H9 (cell line): ENCODE data around the gene NCOA1. TPM values are rescaled to one million over a fixed set of nuclear protein-coding genes. Genes with fewer than 3 reads are reported as not detected.

Experiments
- DNase-seq: peaks from one replicate; pipeline ENCODE4 v3.0.0-alpha.2; 2017
- H2AFZ ChIP-seq: one replicate; pipeline ENCODE4 v1.6.1; 2013; ENCODE audit warnings: mild to moderate bottlenecking, low read length, control low read depth, moderate library complexity
- H2AK5ac ChIP-seq: 2 replicates; pipeline ENCODE4 v1.6.1; 2013; ENCODE audit warnings: low read length, control low read depth, mixed read lengths; ENCODE audit not compliant: insufficient read length
- H2BK120ac ChIP-seq: one replicate; pipeline ENCODE4 v1.6.1; 2013; ENCODE audit warnings: low read depth, mild to moderate bottlenecking, low read length, control low read depth, inconsistent platforms; ENCODE audit not compliant: poor library complexity, severe bottlenecking
- H2BK12ac ChIP-seq: 2 replicates; pipeline ENCODE4 v1.6.1; 2013; ENCODE audit warnings: low read length, control low read depth, mixed read lengths, low read depth; ENCODE audit not compliant: insufficient read length
- H2BK15ac ChIP-seq: 2 replicates; pipeline ENCODE4 v1.6.1; 2013; ENCODE audit warnings: low read depth, low read length, control low read depth
- H2BK20ac ChIP-seq: one replicate; pipeline ENCODE4 v1.6.1; 2013; ENCODE audit warnings: low read depth, mild to moderate bottlenecking, low read length, control low read depth, inconsistent platforms; ENCODE audit not compliant: poor library complexity, severe bottlenecking
- H2BK5ac ChIP-seq: 2 replicates; pipeline ENCODE4 v1.6.1; 2013; ENCODE audit warnings: low read length, control low read depth, mixed read lengths; ENCODE audit not compliant: insufficient read length
- H3K14ac ChIP-seq: 2 replicates; pipeline ENCODE4 v1.6.1; 2013; ENCODE audit warnings: low read length, control low read depth; ENCODE audit not compliant: insufficient read depth
- H3K18ac ChIP-seq: 2 replicates; pipeline ENCODE4 v1.6.1; 2013; ENCODE audit warnings: low read depth, mild to moderate bottlenecking, mixed read lengths, low read length, control low read depth; ENCODE audit not compliant: insufficient read length
- H3K23ac ChIP-seq: 2 replicates; pipeline ENCODE4 v1.6.1; 2013; ENCODE audit warnings: low read length, control low read depth, mixed read lengths, low read depth; ENCODE audit not compliant: insufficient read length
- H3K23me2 ChIP-seq: 2 replicates; pipeline ENCODE4 v1.6.1; 2013; ENCODE audit warnings: low read depth, mild to moderate bottlenecking, mixed read lengths, low read length, control low read depth; ENCODE audit not compliant: insufficient read length, poor library complexity, severe bottlenecking
- H3K27ac ChIP-seq: 2 replicates; pipeline ENCODE4 v1.5.1; 2013; ENCODE audit warnings: low read length, control low read depth, mixed read lengths, low read depth; ENCODE audit not compliant: insufficient read length
- H3K27me3 ChIP-seq: 2 replicates; pipeline ENCODE4 v1.6.1; 2013; ENCODE audit warnings: low read length, control low read depth, inconsistent platforms; ENCODE audit not compliant: insufficient read depth
- H3K4ac ChIP-seq: 2 replicates; pipeline ENCODE4 v1.6.1; 2013; ENCODE audit warnings: low read depth, mild to moderate bottlenecking, control low read depth, inconsistent platforms, low read length, moderate library complexity
- H3K4me1 ChIP-seq: 2 replicates; pipeline ENCODE4 v1.6.1; 2013; ENCODE audit warnings: low read length, control low read depth, inconsistent platforms; ENCODE audit not compliant: insufficient read depth
- H3K4me2 ChIP-seq: 2 replicates; pipeline ENCODE4 v1.6.1; 2013; ENCODE audit warnings: low read length, control low read depth, mixed read lengths; ENCODE audit not compliant: insufficient read length, insufficient read depth
- H3K56ac ChIP-seq: 2 replicates; pipeline ENCODE4 v1.6.1; 2013; ENCODE audit warnings: low read depth, mild to moderate bottlenecking, mixed read lengths, low read length, control low read depth; ENCODE audit not compliant: insufficient read length
- H3K79me1 ChIP-seq: 2 replicates; pipeline ENCODE4 v1.6.1; 2013; ENCODE audit warnings: low read depth, mild to moderate bottlenecking, moderate library complexity, low read length, control low read depth, inconsistent platforms; ENCODE audit not compliant: insufficient read depth, poor library complexity, severe bottlenecking
- H3K79me2 ChIP-seq: 2 replicates; pipeline ENCODE4 v1.6.1; 2013; ENCODE audit warnings: low read length, control low read depth, inconsistent platforms; ENCODE audit not compliant: insufficient read depth
- H3K9ac ChIP-seq: 2 replicates; pipeline ENCODE4 v1.6.1; 2013; ENCODE audit warnings: low read length, control low read depth, mixed read lengths; ENCODE audit not compliant: insufficient read length; ENCODE audit errors: extremely low read depth
- H3K9me3 ChIP-seq: one replicate; pipeline ENCODE4 v1.6.1; 2013; ENCODE audit warnings: low read depth, low read length, inconsistent platforms; ENCODE audit not compliant: control insufficient read depth
- H3T11ph ChIP-seq: one replicate; pipeline ENCODE4 v1.6.1; 2013; ENCODE audit warnings: mild to moderate bottlenecking, low read length, control low read depth, inconsistent platforms
- H4K20me1 ChIP-seq: one replicate; pipeline ENCODE4 v1.6.1; 2013; ENCODE audit not compliant: control insufficient read depth, insufficient read length, insufficient read depth
- H4K5ac ChIP-seq: 2 replicates; pipeline ENCODE4 v1.6.1; 2013; ENCODE audit warnings: low read depth, mild to moderate bottlenecking, mixed read lengths, low read length, control low read depth; ENCODE audit not compliant: insufficient read length
- H4K8ac ChIP-seq: replicated peaks from 2 replicates; pipeline ENCODE4 v1.6.1; 2013; ENCODE audit warnings: low read length, control low read depth, mixed read lengths, low read depth; ENCODE audit not compliant: insufficient read length
- H4K91ac ChIP-seq: 2 replicates; pipeline ENCODE4 v1.6.1; 2013; ENCODE audit warnings: low read depth, mild to moderate bottlenecking, moderate library complexity, mixed read lengths, low read length, control low read depth; ENCODE audit not compliant: insufficient read length
- H3K27ac Mint-ChIP-seq, 3 experiments: 2 replicates in 2 of 3; 3 replicates in 1 of 3; pipeline ENCODE4 v1.8.0; 2020 to 2021; ENCODE audit warnings: mixed read lengths in 3 of 3, mild to moderate bottlenecking in 1 of 3, moderate library complexity in 1 of 3
- H3K27me3 Mint-ChIP-seq: 2 replicates; pipeline ENCODE4 v1.8.0; 2021; ENCODE audit warnings: low read depth, mild to moderate bottlenecking, moderate library complexity, mixed read lengths
- H3K36me3 Mint-ChIP-seq, 3 experiments: 2 replicates in 2 of 3; 3 replicates in 1 of 3; pipeline ENCODE4 v1.8.0; 2020 to 2021; ENCODE audit warnings: low read depth in 3 of 3, mixed read lengths in 3 of 3; ENCODE audit not compliant: insufficient read depth in 1 of 3
- H3K4me1 Mint-ChIP-seq, 2 experiments: 2 replicates each; pipeline ENCODE4 v1.8.0; 2020; ENCODE audit warnings: mixed read lengths in 2 of 2
- H3K4me3 Mint-ChIP-seq, 2 experiments: 2 replicates in 1 of 2; 3 replicates in 1 of 2; pipeline ENCODE4 v1.8.0; 2020 to 2021; ENCODE audit warnings: mild to moderate bottlenecking in 2 of 2, mixed read lengths in 2 of 2, moderate library complexity in 1 of 2
- H3K9me3 Mint-ChIP-seq, 2 experiments: 2 replicates in 1 of 2; 3 replicates in 1 of 2; pipeline ENCODE4 v1.8.0; 2020; ENCODE audit warnings: mild to moderate bottlenecking in 2 of 2, mixed read lengths in 2 of 2, moderate library complexity in 1 of 2
- WGBS: extraction: QIAGEN DNeasy Blood & Tissue Kit; methylation state at CpG from one replicate; pipeline ENCODE4 v1.1.7; 2013; ENCODE audit warnings: missing lambda C conversion rate, low lambda C conversion rate, mixed read lengths; ENCODE audit not compliant: insufficient read length; ENCODE audit errors: extremely low coverage; 5-methylcytosine and 5-hydroxymethylcytosine counted together
- total RNA-seq: library from RNA; stranded (reverse); gene quantifications from 2 replicates; pipeline ENCODE4 v1.2.1, GENCODE V29; 2021
- TF ChIP-seq, protein P1 (sequence below): fragments of 200-600 bp; sonication (generic); conservative IDR thresholded peaks from 3 replicates; pipeline ENCODE4 v1.8.0; 2021; ENCODE audit warnings: antibody characterized with exemption, mild to moderate bottlenecking

Gene NCOA1
- total RNA-seq, 1 experiment from 2014 or later = 14.8 TPM

DNA sequence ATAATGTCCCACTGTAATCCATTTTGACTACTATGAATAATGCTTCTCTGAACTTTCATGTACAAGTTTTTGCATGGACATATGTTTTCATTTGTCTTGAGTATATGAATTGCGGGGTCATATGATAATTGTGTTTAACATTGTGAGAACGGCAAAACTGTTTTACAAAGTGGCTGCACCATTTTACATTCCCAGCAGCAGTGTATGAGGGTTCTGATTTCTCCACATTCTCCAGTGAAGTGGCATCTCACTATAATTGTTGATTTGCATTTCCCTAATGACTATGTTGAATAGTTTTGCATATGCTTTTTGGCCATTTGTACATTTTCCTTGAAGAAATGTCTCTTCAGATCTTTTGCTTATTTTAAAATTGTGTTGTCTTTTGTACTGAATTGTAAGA lies 20.1 kb downstream of the NCOA1 start:
- Histone ChIP-seq H3K27me3 (no peaks in the 10 kb centered on the region), H2BK120ac (no peak overlapping the region), H3K4me2 (no peak overlapping the region), H2BK12ac (no peak overlapping the region), H3K4me1 (no peaks in the 10 kb centered on the region; the same call in 1 of the 2 replicates), H3K27ac (no peak overlapping the region), H3K56ac (no peak overlapping the region), H2AK5ac (no peak overlapping the region), H3K14ac (no peak overlapping the region), H3K79me2 (no peaks in the 10 kb centered on the region), H3K23me2 (no peaks in the 10 kb centered on the region), H2AFZ (no peak overlapping the region), H4K8ac (no peak overlapping the region), H4K5ac (no peak overlapping the region), H3K9ac (no peak overlapping the region), H3K4ac (no peak overlapping the region), H3K9me3 (no peaks in the 10 kb centered on the region), H2BK15ac (no peak overlapping the region), H3T11ph (no peak overlapping the region), H4K20me1 (no peaks in the 10 kb centered on the region), H2BK20ac (no peak overlapping the region), H3K18ac (no peak overlapping the region), H3K23ac (no peak overlapping the region), H3K79me1 (no peaks in the 10 kb centered on the region), H2BK5ac (no peak overlapping the region), H4K91ac (no peak overlapping the region)
- Mint-ChIP-seq H3K27me3 (no peaks in the 10 kb centered on the region), H3K4me3 (no peak overlapping the region), H3K27ac (no peak overlapping the region), H3K9me3 (no peaks in the 10 kb centered on the region), H3K4me1 (peaks cover 3% of the 10 kb centered on the region in 2 experiments), H3K36me3 (no peaks in the 10 kb centered on the region)
- TF ChIP-seq, protein P1, sequence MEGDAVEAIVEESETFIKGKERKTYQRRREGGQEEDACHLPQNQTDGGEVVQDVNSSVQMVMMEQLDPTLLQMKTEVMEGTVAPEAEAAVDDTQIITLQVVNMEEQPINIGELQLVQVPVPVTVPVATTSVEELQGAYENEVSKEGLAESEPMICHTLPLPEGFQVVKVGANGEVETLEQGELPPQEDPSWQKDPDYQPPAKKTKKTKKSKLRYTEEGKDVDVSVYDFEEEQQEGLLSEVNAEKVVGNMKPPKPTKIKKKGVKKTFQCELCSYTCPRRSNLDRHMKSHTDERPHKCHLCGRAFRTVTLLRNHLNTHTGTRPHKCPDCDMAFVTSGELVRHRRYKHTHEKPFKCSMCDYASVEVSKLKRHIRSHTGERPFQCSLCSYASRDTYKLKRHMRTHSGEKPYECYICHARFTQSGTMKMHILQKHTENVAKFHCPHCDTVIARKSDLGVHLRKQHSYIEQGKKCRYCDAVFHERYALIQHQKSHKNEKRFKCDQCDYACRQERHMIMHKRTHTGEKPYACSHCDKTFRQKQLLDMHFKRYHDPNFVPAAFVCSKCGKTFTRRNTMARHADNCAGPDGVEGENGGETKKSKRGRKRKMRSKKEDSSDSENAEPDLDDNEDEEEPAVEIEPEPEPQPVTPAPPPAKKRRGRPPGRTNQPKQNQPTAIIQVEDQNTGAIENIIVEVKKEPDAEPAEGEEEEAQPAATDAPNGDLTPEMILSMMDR = no peak
- DNase-seq = no peak
- WGBS = no CpG with 5 or more reads among the region's 2 CpGs
